Epithelial cell of esophagus (primary cell): ENCODE results near the gene MAB21L3.
A peak's percentile ranks its signal among the peaks of the same experiment; 100 is the strongest.

Experiments used
- DNase-seq: peaks from one replicate; pipeline ENCODE4 v3.0.0; 2010; ENCODE audit warnings: low read depth
- H3K4me3 ChIP-seq: 2 replicates; pipeline ENCODE4 v1.5.1; 2011; ENCODE audit warnings: mild to moderate bottlenecking, low read length, control low read depth
- TF ChIP-seq, protein P1 (sequence below): IDR thresholded peaks from 2 replicates; pipeline ENCODE4 v1.5.1; 2011; ENCODE audit warnings: low read depth, mild to moderate bottlenecking, low read length, control low read depth, inconsistent platforms; ENCODE audit not compliant: insufficient read depth; ENCODE audit errors: missing control alignments

The MAB21L3 gene

DNA sequence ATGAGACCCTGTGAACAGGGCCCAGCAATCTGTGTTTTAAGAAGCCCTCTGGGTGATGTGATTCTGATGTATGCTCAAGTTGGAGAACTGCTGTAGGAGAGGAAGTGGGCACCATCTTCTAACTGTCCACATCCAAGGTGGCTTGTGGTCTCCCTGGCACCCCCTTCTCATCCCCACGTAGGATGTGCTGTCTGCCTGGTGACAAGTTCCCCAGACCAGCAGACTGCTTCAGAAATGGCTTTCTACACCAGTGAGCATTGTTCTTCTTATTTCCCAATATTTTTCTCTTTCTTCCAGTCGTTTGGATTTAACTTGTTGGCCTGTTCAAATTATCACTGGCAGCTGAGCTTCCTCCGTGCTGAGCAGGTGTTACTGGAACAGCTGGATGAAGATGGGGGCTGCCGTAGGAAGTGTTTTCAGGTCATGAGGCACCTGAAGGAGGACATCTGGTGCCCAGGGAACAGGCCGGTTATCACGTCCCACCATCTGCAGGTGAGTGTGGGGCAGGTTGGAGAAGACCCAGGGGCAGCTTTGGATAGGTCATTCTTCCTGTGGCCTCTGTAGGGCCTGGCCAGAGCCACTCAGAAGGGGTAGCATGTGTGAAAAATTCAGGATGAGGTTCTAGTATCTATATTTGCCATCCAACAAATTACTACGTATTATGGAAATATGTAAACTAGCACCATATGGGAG is 16.8 kb downstream of the MAB21L3 start:
- TF ChIP-seq, protein P1, sequence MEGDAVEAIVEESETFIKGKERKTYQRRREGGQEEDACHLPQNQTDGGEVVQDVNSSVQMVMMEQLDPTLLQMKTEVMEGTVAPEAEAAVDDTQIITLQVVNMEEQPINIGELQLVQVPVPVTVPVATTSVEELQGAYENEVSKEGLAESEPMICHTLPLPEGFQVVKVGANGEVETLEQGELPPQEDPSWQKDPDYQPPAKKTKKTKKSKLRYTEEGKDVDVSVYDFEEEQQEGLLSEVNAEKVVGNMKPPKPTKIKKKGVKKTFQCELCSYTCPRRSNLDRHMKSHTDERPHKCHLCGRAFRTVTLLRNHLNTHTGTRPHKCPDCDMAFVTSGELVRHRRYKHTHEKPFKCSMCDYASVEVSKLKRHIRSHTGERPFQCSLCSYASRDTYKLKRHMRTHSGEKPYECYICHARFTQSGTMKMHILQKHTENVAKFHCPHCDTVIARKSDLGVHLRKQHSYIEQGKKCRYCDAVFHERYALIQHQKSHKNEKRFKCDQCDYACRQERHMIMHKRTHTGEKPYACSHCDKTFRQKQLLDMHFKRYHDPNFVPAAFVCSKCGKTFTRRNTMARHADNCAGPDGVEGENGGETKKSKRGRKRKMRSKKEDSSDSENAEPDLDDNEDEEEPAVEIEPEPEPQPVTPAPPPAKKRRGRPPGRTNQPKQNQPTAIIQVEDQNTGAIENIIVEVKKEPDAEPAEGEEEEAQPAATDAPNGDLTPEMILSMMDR: no peak
- no peak for DNase-seq
- no peak overlapping the region for H3K4me3 ChIP-seq

DNA sequence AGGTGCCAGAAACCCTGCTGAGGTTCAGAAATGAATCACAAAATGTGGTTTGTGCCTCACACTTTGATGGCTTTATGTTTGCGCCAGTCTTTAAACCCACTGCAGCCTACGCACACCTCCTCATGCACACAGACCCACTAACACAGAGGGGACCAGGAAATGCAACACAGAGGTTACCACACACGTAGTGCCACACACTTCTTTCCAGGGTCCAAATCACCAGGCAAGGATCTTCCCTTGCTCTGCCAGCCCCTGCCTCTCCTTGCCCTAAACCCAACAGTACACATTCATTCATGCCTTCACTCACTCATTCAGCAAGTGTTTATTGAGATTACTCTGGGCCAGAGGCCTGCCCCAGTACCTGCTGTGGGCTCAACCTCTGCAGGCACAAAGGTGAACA is 17.5 kb downstream of the MAB21L3 start:
- no peak for DNase-seq
- TF ChIP-seq, protein P1: no peak
- no peak overlapping the region for H3K4me3 ChIP-seq

DNA sequence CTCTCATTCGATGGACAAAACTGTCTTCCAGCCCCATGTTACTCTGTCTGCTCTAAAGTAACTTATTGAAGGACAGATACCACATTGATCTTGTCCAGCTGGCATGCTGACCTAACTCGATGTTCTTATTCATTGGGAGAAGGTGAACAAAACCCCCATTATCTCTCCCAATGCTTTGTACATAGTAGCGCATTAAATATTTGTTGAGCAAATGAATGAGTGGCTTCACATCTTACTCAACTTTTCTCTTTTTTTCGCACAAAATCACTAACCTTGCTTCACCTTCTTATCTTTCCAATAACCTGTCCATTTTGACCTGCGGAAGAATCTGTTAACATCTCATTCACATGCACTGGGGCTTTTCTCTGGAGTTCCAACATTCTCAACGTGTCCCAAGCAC is 18.3 kb downstream of the MAB21L3 start:
- no peak overlapping the region for H3K4me3 ChIP-seq
- TF ChIP-seq, protein P1: no peak
- no peak for DNase-seq

DNA sequence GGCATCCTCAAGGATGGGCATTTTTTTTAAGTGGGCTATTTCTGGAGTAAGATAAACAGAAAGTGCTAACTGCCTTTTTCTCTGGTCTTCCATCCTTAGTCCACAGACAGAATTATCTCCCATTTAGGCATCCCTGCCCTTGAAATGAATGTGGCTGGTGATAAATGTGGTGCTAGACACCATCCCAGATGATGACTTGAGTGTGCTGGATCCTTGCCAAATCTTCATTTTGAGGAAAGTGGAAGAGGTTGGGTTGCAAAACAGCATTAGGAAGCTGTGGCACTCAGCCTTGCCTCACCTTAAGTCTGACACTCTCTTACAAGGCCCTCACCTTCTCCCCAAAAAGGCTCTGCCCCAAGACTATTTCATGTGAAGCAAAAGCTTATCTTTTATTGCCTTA is 19.2 kb downstream of the MAB21L3 start:
- TF ChIP-seq, protein P1: no peak
- peak; percentile 78 for DNase-seq
- no peak overlapping the region for H3K4me3 ChIP-seq

DNA sequence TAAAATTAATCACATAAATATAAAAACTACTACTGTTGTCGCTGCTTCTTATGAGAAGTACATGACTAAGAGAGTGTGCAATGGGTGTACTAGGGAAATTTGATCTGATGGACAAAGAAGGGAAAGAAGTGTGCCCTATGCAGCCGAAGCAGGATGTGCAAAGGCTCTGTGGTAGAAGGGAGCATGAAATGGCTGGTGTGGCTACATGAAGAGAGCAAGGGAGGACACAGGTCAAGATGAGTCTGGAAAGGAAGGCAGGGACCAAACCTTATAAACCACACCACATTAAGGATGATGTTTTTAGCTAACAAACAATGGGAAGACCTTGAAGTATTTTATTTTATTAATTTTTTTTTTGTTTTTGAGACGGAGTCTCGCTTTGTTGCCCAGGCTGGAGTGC is 20.0 kb downstream of the MAB21L3 start:
- DNase-seq: no peak
- TF ChIP-seq, protein P1: no peak
- no peak overlapping the region for H3K4me3 ChIP-seq

DNA sequence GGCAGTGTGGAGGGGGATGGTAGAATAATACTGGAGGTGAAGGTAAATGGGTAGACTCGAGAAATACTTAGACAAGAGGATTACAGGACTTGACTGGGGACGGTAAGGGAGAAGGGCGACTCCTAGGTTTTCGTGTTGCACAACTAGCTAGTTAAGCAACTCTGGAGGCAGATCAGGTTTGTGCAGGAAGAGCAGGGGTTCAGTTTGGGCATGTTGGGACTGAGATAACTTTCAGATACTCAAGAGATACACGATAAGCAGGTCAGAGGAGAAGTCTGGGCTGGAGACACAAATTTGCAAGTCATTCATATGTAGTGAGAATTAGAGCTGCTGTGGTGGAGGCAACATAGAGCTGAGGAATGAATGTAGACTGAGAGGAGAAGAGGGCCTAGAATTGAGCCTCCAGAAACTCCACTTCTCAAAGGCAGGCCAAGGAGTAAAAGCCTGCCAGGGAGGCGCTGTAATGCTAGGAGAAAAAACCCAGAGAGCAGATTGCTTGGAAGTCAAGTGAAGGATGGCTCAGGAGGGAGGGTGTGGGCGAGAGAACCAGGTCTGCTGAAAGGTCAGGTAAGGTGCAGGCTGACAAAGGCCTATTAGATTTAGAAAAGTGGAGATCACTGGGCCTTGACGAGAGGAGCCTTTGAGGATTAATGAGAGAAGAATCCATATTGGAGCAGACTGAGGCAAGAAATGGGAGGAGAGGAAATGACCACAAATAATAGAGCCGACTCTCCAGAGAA is 20.8 kb downstream of the MAB21L3 start:
- DNase-seq: peak; percentile 99
- H3K4me3 ChIP-seq: no peak overlapping the region
- TF ChIP-seq, protein P1: peak; percentile 7
